ENCODE measurements around the gene PIK3CD.
"Not testable (repeated sequence)": the region's sequence is repeated elsewhere in the genome, so short reads cannot be mapped to it uniquely, and the experiment has no call there.

The PIK3CD gene

GRCh38 chr1:9760824-9761223, 109.3 kb downstream of the PIK3CD start:
- peak overlapping the region; percentile 43; the same call in 1 of the 2 replicates for H3K4me2 ChIP-seq (ENCODE audit: low read length)
- H4K20me1 ChIP-seq (ENCODE audit: insufficient read depth, low read length), result 0 out of 2 replicates have a peak, but pooled peaks cover 4% of the 10 kb centered on the region

GRCh38 chr1:9761855-9762254, 110.3 kb downstream of the PIK3CD start:
- H3K79me2 ChIP-seq (ENCODE audit: insufficient read depth, low read length), result peaks cover 79% of the 10 kb centered on the region
- no peaks in the 10 kb centered on the region for H3K9me3 ChIP-seq (ENCODE audit: low read length)
- no peaks in the 10 kb centered on the region for H3F3A ChIP-seq (ENCODE audit: insufficient read depth, low read length)
- peak overlapping the region; percentile 65 for H3K27ac ChIP-seq (ENCODE audit: low read depth, low read length, poor library complexity, severe bottlenecking)
- peak overlapping the region; percentile 22; the same call in 1 of the 2 replicates for H3K4me2 ChIP-seq (ENCODE audit: low read length)
- peaks cover 64% of the 10 kb centered on the region for H3K36me3 ChIP-seq (ENCODE audit: insufficient read depth, low read length)
- H3K4me1 ChIP-seq (ENCODE audit: insufficient read depth, low read length, severe bottlenecking), result peaks cover 82% of the 10 kb centered on the region
- H3K9me2 ChIP-seq (ENCODE audit: low read depth, low read length), result no peaks in the 10 kb centered on the region
- TF ChIP-seq EZH2 (IDR thresholded peaks at IDR 0.05; ENCODE audit: borderline replicate concordance, low read length) (no peak), CTCF (IDR thresholded peaks at IDR 0.05; ENCODE audit: low read length) (no peak)
- H3K9ac ChIP-seq (ENCODE audit: low read length), result no peak overlapping the region
- no peaks in the 10 kb centered on the region for H4K20me1 ChIP-seq (ENCODE audit: insufficient read depth, low read length)
- H2AFZ ChIP-seq (ENCODE audit: low read length), result no peak overlapping the region
- no peaks in the 10 kb centered on the region for H3K27me3 ChIP-seq (ENCODE audit: insufficient read depth, low read length)
- H3K4me3 ChIP-seq (ENCODE audit: low read depth, low read length, poor library complexity, severe bottlenecking), result no peak overlapping the region

More at GRCh38 chr1:9760824-9761223, 109.3 kb downstream of the PIK3CD start:
- Histone ChIP-seq H3K9me2 (ENCODE audit: low read depth, low read length) (no peaks in the 10 kb centered on the region), H3F3A (ENCODE audit: insufficient read depth, low read length) (no peaks in the 10 kb centered on the region), H3K79me2 (ENCODE audit: insufficient read depth, low read length) (peaks cover 77% of the 10 kb centered on the region), H3K36me3 (ENCODE audit: insufficient read depth, low read length) (peaks cover 70% of the 10 kb centered on the region), H2AFZ (ENCODE audit: low read length) (no peak overlapping the region), H3K27me3 (ENCODE audit: insufficient read depth, low read length) (no peaks in the 10 kb centered on the region), H3K9ac (ENCODE audit: low read length) (no peak overlapping the region), H3K9me3 (ENCODE audit: low read length) (no peaks in the 10 kb centered on the region), H3K4me3 (ENCODE audit: low read depth, low read length, poor library complexity, severe bottlenecking) (no peak overlapping the region), H3K27ac (ENCODE audit: low read depth, low read length, poor library complexity, severe bottlenecking) (peak overlapping the region; percentile 68), H3K4me1 (ENCODE audit: insufficient read depth, low read length, severe bottlenecking) (peaks cover 73% of the 10 kb centered on the region)
- TF ChIP-seq EZH2 (IDR thresholded peaks at IDR 0.05; ENCODE audit: borderline replicate concordance, low read length) (no peak), CTCF (IDR thresholded peaks at IDR 0.05; ENCODE audit: low read length) (no peak)

GRCh38 chr1:9762446-9762845, 110.9 kb downstream of the PIK3CD start:
- H3K4me3 ChIP-seq (ENCODE audit: low read depth, low read length, poor library complexity, severe bottlenecking); H3K9me2 ChIP-seq (ENCODE audit: low read depth, low read length); H4K20me1 ChIP-seq (ENCODE audit: insufficient read depth, low read length); H3K9me3 ChIP-seq (ENCODE audit: low read length); H3K9ac ChIP-seq (ENCODE audit: low read length); H3K27ac ChIP-seq (ENCODE audit: low read depth, low read length, poor library complexity, severe bottlenecking); H3K27me3 ChIP-seq (ENCODE audit: insufficient read depth, low read length); H2AFZ ChIP-seq (ENCODE audit: low read length); H3K4me2 ChIP-seq (ENCODE audit: low read length); H3F3A ChIP-seq (ENCODE audit: insufficient read depth, low read length): not testable (repeated sequence)
- peaks cover 66% of the 10 kb centered on the region for H3K36me3 ChIP-seq (ENCODE audit: insufficient read depth, low read length)
- peaks cover 82% of the 10 kb centered on the region for H3K79me2 ChIP-seq (ENCODE audit: insufficient read depth, low read length)
- H3K4me1 ChIP-seq (ENCODE audit: insufficient read depth, low read length, severe bottlenecking), result peaks cover 87% of the 10 kb centered on the region

- H3K4me1 ChIP-seq (ENCODE audit: insufficient read depth, low read length, severe bottlenecking), result peaks cover 96% of the 10 kb centered on the region
- peaks cover 75% of the 10 kb centered on the region for H3K79me2 ChIP-seq (ENCODE audit: insufficient read depth, low read length)
- TF ChIP-seq CTCF (IDR thresholded peaks at IDR 0.05; ENCODE audit: low read length) (no peak), EZH2 (IDR thresholded peaks at IDR 0.05; ENCODE audit: borderline replicate concordance, low read length) (no peak)
- peak overlapping the region; percentile 21 for H3K27ac ChIP-seq (ENCODE audit: low read depth, low read length, poor library complexity, severe bottlenecking)
- H3K4me3 ChIP-seq (ENCODE audit: low read depth, low read length, poor library complexity, severe bottlenecking), result no peak overlapping the region
- H3K9ac ChIP-seq (ENCODE audit: low read length), result no peak overlapping the region
- no peaks in the 10 kb centered on the region for H3K27me3 ChIP-seq (ENCODE audit: insufficient read depth, low read length)
- H3F3A ChIP-seq (ENCODE audit: insufficient read depth, low read length), result no peaks in the 10 kb centered on the region
- H4K20me1 ChIP-seq (ENCODE audit: insufficient read depth, low read length), result no peaks in the 10 kb centered on the region
- H3K4me2 ChIP-seq (ENCODE audit: low read length), result no peak overlapping the region
- no peaks in the 10 kb centered on the region for H3K9me2 ChIP-seq (ENCODE audit: low read depth, low read length)
- H3K36me3 ChIP-seq (ENCODE audit: insufficient read depth, low read length), result peaks cover 57% of the 10 kb centered on the region
- H3K9me3 ChIP-seq (ENCODE audit: low read length), result no peaks in the 10 kb centered on the region
- H2AFZ ChIP-seq (ENCODE audit: low read length), result no peak overlapping the region
Measured at GRCh38 chr1:9763914-9764313, 112.4 kb downstream of the PIK3CD start.

Data from OCI-LY1 (cell line).